GM15510 (cell line): Measurements from ENCODE around the gene HUS1.

Source experiments
- POLR2A ChIP-seq: IDR thresholded peaks from 3 replicates; pipeline ENCODE4 v1.6.1; 2011; ENCODE audit warnings: borderline replicate concordance; ENCODE audit not compliant: insufficient read length; ENCODE audit errors: extremely low read depth

Gene HUS1

DNA sequence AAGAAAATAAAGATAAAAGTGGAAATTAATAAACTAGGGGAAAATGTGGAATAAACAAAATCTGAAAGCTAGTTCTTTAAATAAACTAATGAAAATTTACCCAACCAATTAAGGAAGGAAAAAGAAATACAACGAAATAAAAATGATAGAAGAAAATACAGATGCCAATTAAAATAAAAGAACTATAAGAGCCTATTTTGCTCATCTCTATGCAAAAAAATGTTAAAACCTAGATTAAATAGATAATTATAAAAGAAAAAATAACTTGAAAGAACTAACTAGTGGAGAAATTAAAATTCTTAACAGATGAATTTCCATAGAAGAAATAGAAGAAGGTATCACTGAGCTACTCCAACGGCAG is 63.8 kb downstream of the HUS1 start:
- no peak for TF ChIP-seq POLR2A

DNA sequence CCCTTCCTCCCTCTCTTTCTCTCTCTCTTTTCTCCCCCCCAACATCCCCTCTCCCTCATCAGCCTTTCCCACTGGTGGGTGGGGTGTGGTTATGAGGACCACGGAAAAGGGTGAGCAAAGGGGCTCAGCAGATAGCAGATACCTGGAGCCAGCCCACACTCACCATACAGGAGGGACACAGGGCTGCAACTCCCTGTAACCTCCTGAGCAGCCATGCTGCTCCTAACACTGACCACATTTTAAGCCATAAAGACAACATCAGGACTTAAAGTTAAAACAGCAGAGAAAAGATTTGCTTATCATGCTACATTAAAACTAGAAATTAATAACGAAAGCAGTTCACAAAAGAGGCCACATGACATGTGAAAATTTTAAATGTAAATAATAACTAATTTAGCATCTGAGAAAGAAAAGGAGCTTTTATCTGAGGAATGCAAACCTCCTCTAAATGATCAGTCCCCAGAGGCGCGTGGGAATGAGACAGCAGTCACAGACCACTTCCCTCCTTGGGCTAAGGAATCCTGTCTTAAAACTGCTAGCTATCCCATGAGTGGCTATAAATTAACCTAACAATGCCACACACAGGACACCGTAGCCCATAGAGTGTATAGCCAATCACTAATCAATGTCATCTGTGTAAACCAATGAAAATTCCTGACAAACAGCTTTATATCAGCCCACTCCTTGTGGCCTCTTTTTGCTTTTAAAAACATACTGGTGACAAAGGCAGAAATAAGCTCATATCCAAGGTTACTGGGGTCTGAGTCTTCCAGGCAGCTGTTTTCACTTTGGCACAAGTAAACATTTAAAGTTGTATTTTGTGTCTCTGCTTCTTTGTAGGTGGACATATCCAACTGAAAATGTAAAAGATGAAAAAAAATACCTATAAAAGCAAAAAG is 64.4 kb downstream of the HUS1 start:
- no peak for TF ChIP-seq POLR2A
